ENCODE results near the gene SLC39A2. TPM values are rescaled to one million over a fixed set of nuclear protein-coding genes. Genes with fewer than 3 reads are reported as not detected.

The SLC39A2 gene
- total and polyA plus RNA-seq, 9 of the 15 experiments (the other 6 are each of a cell fraction or from before 2014, with no cell fraction given), result 0.06 to 0.09 TPM; not detected in 7

DNA sequence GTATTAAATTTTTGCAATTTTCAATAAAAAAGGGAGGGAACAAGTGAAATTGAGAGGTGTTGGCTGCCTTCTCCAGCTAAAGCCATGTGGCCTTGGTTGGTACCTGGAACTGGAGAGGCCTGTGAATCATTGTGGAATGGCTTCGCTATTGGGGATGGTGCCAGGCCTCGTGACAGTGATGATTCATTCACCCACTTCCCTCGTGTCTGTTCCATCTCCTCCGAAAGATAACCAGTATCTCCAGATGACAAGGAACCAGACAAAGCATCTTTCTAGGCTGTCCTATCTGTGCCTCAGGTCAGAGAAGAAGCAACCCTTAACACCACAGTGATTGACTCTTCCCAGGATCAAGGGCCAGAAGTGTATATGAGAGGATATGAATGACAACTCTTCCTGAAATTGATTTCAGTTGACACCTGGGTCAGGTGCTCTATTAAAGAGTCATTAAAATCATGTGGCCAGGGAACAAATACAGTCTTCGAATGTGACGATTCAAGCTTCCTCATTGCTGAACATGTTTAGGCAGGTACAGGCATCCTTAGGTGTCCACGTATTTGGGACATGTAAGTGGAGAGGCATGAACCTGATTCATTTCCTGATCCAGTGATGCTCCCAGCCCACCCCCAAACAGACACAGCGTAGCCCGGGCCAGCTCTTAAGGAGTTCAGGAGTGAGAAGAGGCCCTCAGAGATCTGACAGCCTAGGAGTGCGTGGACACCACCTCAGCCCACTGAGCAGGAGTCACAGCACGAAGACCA, 42.8 kb downstream of the SLC39A2 start, which contains the start of gene RNASE7 (continued):
- TF ChIP-seq, protein P1, sequence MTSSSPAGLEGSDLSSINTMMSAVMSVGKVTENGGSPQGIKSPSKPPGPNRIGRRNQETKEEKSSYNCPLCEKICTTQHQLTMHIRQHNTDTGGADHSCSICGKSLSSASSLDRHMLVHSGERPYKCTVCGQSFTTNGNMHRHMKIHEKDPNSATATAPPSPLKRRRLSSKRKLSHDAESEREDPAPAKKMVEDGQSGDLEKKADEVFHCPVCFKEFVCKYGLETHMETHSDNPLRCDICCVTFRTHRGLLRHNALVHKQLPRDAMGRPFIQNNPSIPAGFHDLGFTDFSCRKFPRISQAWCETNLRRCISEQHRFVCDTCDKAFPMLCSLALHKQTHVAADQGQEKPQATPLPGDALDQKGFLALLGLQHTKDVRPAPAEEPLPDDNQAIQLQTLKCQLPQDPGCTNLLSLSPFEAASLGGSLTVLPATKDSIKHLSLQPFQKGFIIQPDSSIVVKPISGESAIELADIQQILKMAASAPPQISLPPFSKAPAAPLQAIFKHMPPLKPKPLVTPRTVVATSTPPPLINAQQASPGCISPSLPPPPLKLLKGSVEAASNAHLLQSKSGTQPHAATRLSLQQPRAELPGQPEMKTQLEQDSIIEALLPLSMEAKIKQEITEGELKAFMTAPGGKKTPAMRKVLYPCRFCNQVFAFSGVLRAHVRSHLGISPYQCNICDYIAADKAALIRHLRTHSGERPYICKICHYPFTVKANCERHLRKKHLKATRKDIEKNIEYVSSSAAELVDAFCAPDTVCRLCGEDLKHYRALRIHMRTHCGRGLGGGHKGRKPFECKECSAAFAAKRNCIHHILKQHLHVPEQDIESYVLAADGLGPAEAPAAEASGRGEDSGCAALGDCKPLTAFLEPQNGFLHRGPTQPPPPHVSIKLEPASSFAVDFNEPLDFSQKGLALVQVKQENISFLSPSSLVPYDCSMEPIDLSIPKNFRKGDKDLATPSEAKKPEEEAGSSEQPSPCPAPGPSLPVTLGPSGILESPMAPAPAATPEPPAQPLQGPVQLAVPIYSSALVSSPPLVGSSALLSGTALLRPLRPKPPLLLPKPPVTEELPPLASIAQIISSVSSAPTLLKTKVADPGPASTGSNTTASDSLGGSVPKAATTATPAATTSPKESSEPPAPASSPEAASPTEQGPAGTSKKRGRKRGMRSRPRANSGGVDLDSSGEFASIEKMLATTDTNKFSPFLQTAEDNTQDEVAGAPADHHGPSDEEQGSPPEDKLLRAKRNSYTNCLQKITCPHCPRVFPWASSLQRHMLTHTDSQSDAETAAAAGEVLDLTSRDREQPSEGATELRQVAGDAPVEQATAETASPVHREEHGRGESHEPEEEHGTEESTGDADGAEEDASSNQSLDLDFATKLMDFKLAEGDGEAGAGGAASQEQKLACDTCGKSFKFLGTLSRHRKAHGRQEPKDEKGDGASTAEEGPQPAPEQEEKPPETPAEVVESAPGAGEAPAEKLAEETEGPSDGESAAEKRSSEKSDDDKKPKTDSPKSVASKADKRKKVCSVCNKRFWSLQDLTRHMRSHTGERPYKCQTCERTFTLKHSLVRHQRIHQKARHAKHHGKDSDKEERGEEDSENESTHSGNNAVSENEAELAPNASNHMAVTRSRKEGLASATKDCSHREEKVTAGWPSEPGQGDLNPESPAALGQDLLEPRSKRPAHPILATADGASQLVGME (CRISPR knock-in tag; IDR thresholded peaks at IDR 0.05), result peak; percentile 82; the same call in 1 of the 2 replicates
- TF ChIP-seq, protein P2, sequence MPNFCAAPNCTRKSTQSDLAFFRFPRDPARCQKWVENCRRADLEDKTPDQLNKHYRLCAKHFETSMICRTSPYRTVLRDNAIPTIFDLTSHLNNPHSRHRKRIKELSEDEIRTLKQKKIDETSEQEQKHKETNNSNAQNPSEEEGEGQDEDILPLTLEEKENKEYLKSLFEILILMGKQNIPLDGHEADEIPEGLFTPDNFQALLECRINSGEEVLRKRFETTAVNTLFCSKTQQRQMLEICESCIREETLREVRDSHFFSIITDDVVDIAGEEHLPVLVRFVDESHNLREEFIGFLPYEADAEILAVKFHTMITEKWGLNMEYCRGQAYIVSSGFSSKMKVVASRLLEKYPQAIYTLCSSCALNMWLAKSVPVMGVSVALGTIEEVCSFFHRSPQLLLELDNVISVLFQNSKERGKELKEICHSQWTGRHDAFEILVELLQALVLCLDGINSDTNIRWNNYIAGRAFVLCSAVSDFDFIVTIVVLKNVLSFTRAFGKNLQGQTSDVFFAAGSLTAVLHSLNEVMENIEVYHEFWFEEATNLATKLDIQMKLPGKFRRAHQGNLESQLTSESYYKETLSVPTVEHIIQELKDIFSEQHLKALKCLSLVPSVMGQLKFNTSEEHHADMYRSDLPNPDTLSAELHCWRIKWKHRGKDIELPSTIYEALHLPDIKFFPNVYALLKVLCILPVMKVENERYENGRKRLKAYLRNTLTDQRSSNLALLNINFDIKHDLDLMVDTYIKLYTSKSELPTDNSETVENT (CRISPR knock-in tag; IDR thresholded peaks at IDR 0.05), result no peak
- no peak for TF ChIP-seq ZNF224 (CRISPR knock-in tag; IDR thresholded peaks at IDR 0.05)
- no peak for TF ChIP-seq GATAD2B (IDR thresholded peaks at IDR 0.05; ENCODE audit: borderline replicate concordance)
- peak; percentile 58 for TF ChIP-seq CBFA2T3 (IDR thresholded peaks at IDR 0.05)
- peak; percentile 69; the same call in 1 of the 2 replicates for TF ChIP-seq JUND (IDR thresholded peaks at IDR 0.05; ENCODE audit: borderline replicate concordance, low read depth, low read length)
- peak; percentile 20; the same call in 1 of the 3 replicates for TF ChIP-seq JUND (tag; IDR thresholded peaks at IDR 0.05; ENCODE audit: borderline replicate concordance, low read depth, low read length)
- no peak for TF ChIP-seq U2AF1 (optimal IDR thresholded peaks at IDR 0.05; ENCODE audit: low read depth, low read length)
- TF ChIP-seq, protein P3, sequence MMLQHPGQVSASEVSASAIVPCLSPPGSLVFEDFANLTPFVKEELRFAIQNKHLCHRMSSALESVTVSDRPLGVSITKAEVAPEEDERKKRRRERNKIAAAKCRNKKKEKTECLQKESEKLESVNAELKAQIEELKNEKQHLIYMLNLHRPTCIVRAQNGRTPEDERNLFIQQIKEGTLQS (IDR thresholded peaks at IDR 0.05), result peak; percentile 37; the same call in 1 of the 2 replicates
- TF ChIP-seq, protein P3 (CRISPR knock-in tag; conservative IDR thresholded peaks at IDR 0.05), result no peak
- TF ChIP-seq SMAD2 (IDR thresholded peaks at IDR 0.05; ENCODE audit: low read depth, low read length), result no peak
- TF ChIP-seq FOXM1 (IDR thresholded peaks at IDR 0.05; ENCODE audit: low read depth), result no peak
- no peak for TF ChIP-seq FOXM1 (CRISPR knock-in tag; IDR thresholded peaks at IDR 0.05; ENCODE audit: low read depth)
- TF ChIP-seq CTBP1 (IDR thresholded peaks at IDR 0.05; ENCODE audit: borderline replicate concordance), result peak; percentile 60; the same call in 1 of the 2 replicates
- 0 out of 4 replicates have a peak, but pooled peaks of 1 of the 2 experiments have one; percentile 9 for TF ChIP-seq KDM1A (IDR thresholded peaks at IDR 0.05)

Measured in K562 (cell line).